GM12878 (cell line): ENCODE measurements around the gene C11orf16. TPM values are rescaled to one million over a fixed set of nuclear protein-coding genes. Genes with fewer than 3 reads are reported as not detected.

Source experiments
- ATAC-seq: fragments of 200-7000 bp; cut with Tn5 transposase; 3 replicates; pipeline ENCODE4 v1.9.1; 2020; ENCODE audit warnings: mild to moderate bottlenecking, moderate library complexity
- BruUV-seq: library from RNA; stranded (reverse); fragments of 400-500 nt; replicated peaks from 2 replicates; lab custom pipeline; 2021; lab: Mats Ljungman, UMichigan
- CTCF ChIA-PET: fragments of 300-600 bp; sonication (Branson Sonifier 250); formaldehyde crosslinking; extraction: SDS; loops from one replicate; lab custom pipeline; 2021; ENCODE audit warnings: inconsistent platforms; lab: Yijun Ruan, JAX
- POLR2A ChIA-PET: fragments of 350-600 bp; formaldehyde crosslinking; extraction: SDS; loops from one replicate; lab custom pipeline; 2021; ENCODE audit warnings: inconsistent platforms; lab: Charles Lee
- RAD21 ChIA-PET: fragments of 300-600 bp; sonication (Branson Sonifier 250); formaldehyde crosslinking; loops from one replicate; lab custom pipeline; 2023; ENCODE audit warnings: antibody characterized with exemption; ENCODE audit not compliant: unreplicated experiment; lab: Charles Lee
- SMC1A ChIA-PET: fragments of 300-600 bp; sonication (Branson Sonifier 250); formaldehyde crosslinking; loops from one replicate; lab custom pipeline; 2023; ENCODE audit not compliant: unreplicated experiment, uncharacterized antibody; lab: Charles Lee
- DNase-seq: peaks from one replicate; pipeline ENCODE4 v3.0.0-alpha.2; 2011; ENCODE audit warnings: low read depth, low spot score
- FAIRE-seq: peaks from 3 replicates; lab custom pipeline; 2011; peaks lifted over from hg19 to GRCh38; lab: Jason Lieb, UNC
- H2AFZ ChIP-seq: 2 replicates; pipeline ENCODE4 v1.6.0; 2011; ENCODE audit warnings: low read depth, low read length, control low read depth; ENCODE audit not compliant: control insufficient read depth
- H3K27ac ChIP-seq: 2 replicates; pipeline ENCODE4 v1.5.1; 2011; ENCODE audit warnings: control low read depth; ENCODE audit not compliant: control insufficient read depth, insufficient read depth
- H3K27me3 ChIP-seq, 2 experiments: replicated peaks in 1 of 2; 2 replicates each; pipeline versions ENCODE4 v1.6.0 to v1.6.1; 2011; ENCODE audit warnings: low read length in 1 of 2; ENCODE audit not compliant: control insufficient read depth in 2 of 2, insufficient read depth in 2 of 2
- H3K36me3 ChIP-seq, 2 experiments: 2 replicates each; pipeline ENCODE4 v1.5.1; 2011; ENCODE audit warnings: low read length in 1 of 2; ENCODE audit not compliant: control insufficient read depth in 2 of 2, insufficient read depth in 2 of 2
- H3K4me1 ChIP-seq: 2 replicates; pipeline ENCODE4 v1.6.1; 2011; ENCODE audit warnings: mild to moderate bottlenecking, low read length, moderate library complexity, mixed read lengths; ENCODE audit not compliant: control insufficient read depth, insufficient read depth
- H3K4me2 ChIP-seq: 2 replicates; pipeline ENCODE4 v1.6.0; 2011; ENCODE audit warnings: control low read depth; ENCODE audit not compliant: control insufficient read depth, insufficient read depth
- H3K4me3 ChIP-seq: fragments of 200-600 bp; sonication (generic); 2 replicates; pipeline ENCODE4 v1.5.1; 2016
- H3K79me2 ChIP-seq: 2 replicates; pipeline ENCODE4 v1.6.0; 2011; ENCODE audit warnings: low read length; ENCODE audit not compliant: control insufficient read depth, insufficient read depth
- H3K9ac ChIP-seq: 2 replicates; pipeline ENCODE4 v1.8.0; 2011; ENCODE audit warnings: low read length, control low read depth, mixed read lengths; ENCODE audit not compliant: control insufficient read depth, insufficient read depth
- H3K9me3 ChIP-seq: replicated peaks from 3 replicates; pipeline ENCODE4 v1.5.1; 2011; ENCODE audit warnings: mild to moderate bottlenecking, low read length; ENCODE audit not compliant: control insufficient read depth, insufficient read depth
- H4K20me1 ChIP-seq: 2 replicates; pipeline ENCODE4 v1.6.0; 2011; ENCODE audit not compliant: control insufficient read depth, insufficient read depth
- CBX3 ChIP-seq: fragments of 200-600 bp; sonication (generic); IDR thresholded peaks from 2 replicates; pipeline ENCODE4 v1.6.1; 2016; ENCODE audit warnings: low read depth, borderline replicate concordance
- CREM ChIP-seq: IDR thresholded peaks from 2 replicates; pipeline ENCODE4 v1.6.1; 2014; ENCODE audit warnings: antibody characterized with exemption, low read depth
- DPF2 ChIP-seq: fragments of 450-650 bp; IDR thresholded peaks from 2 replicates; pipeline ENCODE4 v1.6.1; 2017; ENCODE audit warnings: mild to moderate bottlenecking
- EGR1 ChIP-seq, 2 experiments: IDR thresholded peaks; 1 replicate in 1 of 2; 2 replicates in 1 of 2; pipeline ENCODE4 v1.6.1; 2011 to 2012; ENCODE audit warnings: low read depth in 2 of 2, low read length in 2 of 2, borderline replicate concordance in 1 of 2, mild to moderate bottlenecking in 1 of 2, moderate library complexity in 1 of 2
- ESRRA ChIP-seq: IDR thresholded peaks from 2 replicates; pipeline ENCODE4 v1.6.1; 2012; ENCODE audit warnings: mild to moderate bottlenecking, low read length, improper control_type of control experiment
- GATAD2B ChIP-seq: fragments of 450-650 bp; conservative IDR thresholded peaks from 2 replicates; pipeline ENCODE4 v1.6.1; 2017; ENCODE audit warnings: low read depth, mild to moderate bottlenecking, moderate library complexity
- KDM1A ChIP-seq: fragments of 200-600 bp; sonication (generic); IDR thresholded peaks from 2 replicates; pipeline ENCODE4 v1.6.1; 2016; ENCODE audit warnings: borderline replicate concordance
- MXI1 ChIP-seq: fragments of 150-350 bp; IDR thresholded peaks from 2 replicates; pipeline ENCODE4 v1.6.1; 2011; ENCODE audit warnings: low read depth, mild to moderate bottlenecking, inconsistent platforms, low read length, improper control_type of control experiment
- RAD21 ChIP-seq: IDR thresholded peaks from 2 replicates; pipeline ENCODE4 v1.6.1; 2011; ENCODE audit warnings: mild to moderate bottlenecking, low read depth, low read length, moderate library complexity; ENCODE audit not compliant: insufficient read depth
- TARDBP ChIP-seq: IDR thresholded peaks from 2 replicates; pipeline ENCODE4 v1.6.1; 2016; ENCODE audit warnings: borderline replicate concordance
- ZNF622 ChIP-seq: fragments of 450-650 bp; IDR thresholded peaks from 2 replicates; pipeline ENCODE4 v1.6.1; 2017; ENCODE audit warnings: mild to moderate bottlenecking, inconsistent platforms
- WGBS: methylation state at CpG from one replicate; pipeline ENCODE4 v1.1.6; 2016; ENCODE audit warnings: low lambda C conversion rate; ENCODE audit not compliant: insufficient replicate concordance, insufficient coverage; ENCODE audit errors: missing lambda C conversion rate; 5-methylcytosine and 5-hydroxymethylcytosine counted together
- in situ Hi-C: fragments of 300-500 bp; cut with MboI; formaldehyde crosslinking; loops from 9 replicates; pipeline ENCODE4 v1.14.3; 2018; ENCODE audit warnings: mixed read lengths
- intact Hi-C: fragments of 100-400 bp; cut with micrococcal nuclease; formaldehyde crosslinking; loops from one replicate; pipeline ENCODE4 v1.14.2; 2022; ENCODE audit not compliant: unreplicated experiment
- polyA plus RNA-seq, 11 experiments: library from polyadenylated mRNA; depleted of rRNA in 4 of 11; unstranded in 6 of 11; stranded (reverse) in 5 of 11; fragments of >200 nt; fragmentation: Nextera tagmentation in 4 of 11; fragmentation: Illumina TruSeq in 1 of 11; extraction: Ambion mirVana in 4 of 11; extraction: Trizol in 1 of 11; gene quantifications; 1 replicate in 1 of 11; 2 replicates in 10 of 11; pipeline versions ENCODE4 v1.2.1 to v1.2.3, GENCODE V29; 2011 to 2016; ENCODE audit warnings: inconsistent platforms in 2 of 11, missing spikeins in 2 of 11, low read depth in 1 of 11
- total RNA-seq, 4 experiments: library from RNA; depleted of rRNA in 3 of 4; stranded (reverse); fragments of >200 nt in 3 of 4; fragmentation: Illumina TruSeq in 1 of 4; extraction: Trizol in 1 of 4; gene quantifications; 2 replicates each; pipeline versions ENCODE4 v1.2.1 to v1.2.3, GENCODE V29; 2013 to 2021
- TF ChIP-seq, protein P1 (sequence below): fragments of 450-650 bp; IDR thresholded peaks from 2 replicates; pipeline ENCODE4 v1.6.1; 2017; ENCODE audit warnings: mild to moderate bottlenecking, moderate library complexity
- TF ChIP-seq, protein P2 (sequence below): IDR thresholded peaks from 2 replicates; pipeline ENCODE4 v1.6.1; 2012; ENCODE audit warnings: low read depth, low read length, improper control_type of control experiment
- TF ChIP-seq, protein P3 (sequence below): IDR thresholded peaks from 2 replicates; pipeline ENCODE4 v1.6.1; 2011; ENCODE audit warnings: mild to moderate bottlenecking, low read depth, low read length, moderate library complexity; ENCODE audit not compliant: insufficient replicate concordance
- TF ChIP-seq, protein P4 (sequence below): fragments of 450-650 bp; formaldehyde crosslinking; IDR thresholded peaks from 2 replicates; pipeline ENCODE4 v1.4.0; 2022; ENCODE audit warnings: mild to moderate bottlenecking, moderate library complexity

The C11orf16 gene
- total and polyA plus RNA-seq, 10 of the 15 experiments (the other 5 are each of a cell fraction or from before 2014, with no cell fraction given) = 0.05 to 0.39 (median 0.32) TPM; not detected in 7

DNA sequence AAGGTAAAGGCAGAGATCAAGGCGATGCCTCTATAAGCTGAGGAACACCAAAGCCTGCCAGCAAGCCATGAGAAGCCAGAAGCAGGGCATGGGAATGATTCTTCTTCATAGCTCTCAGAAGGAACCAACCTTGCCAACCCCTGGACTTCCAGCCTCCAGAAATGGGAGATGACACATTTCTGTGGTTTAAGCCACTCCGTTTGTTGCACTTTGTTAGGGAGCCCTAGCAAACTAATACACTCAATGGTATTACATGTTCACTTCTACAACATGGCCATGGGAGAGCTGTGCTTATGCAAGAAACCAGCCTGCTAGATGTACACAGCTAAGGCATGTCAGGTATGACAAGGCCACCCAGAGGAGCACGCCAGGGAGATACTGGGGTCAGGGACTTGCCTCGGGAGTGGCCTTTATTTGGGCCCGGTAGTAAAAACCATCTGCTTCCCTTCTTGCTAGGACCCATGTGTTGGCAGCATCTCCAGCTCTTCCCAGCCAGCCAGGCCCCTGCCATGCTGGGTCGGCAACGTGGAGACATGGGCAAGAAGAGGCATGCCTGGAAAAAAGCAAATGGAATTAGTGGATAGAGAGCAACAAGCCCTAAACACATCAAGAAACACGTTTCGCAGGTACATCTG lies 3.6 kb downstream of the C11orf16 start:
- no peak overlapping the region for H3K4me3 ChIP-seq
- no peak for ATAC-seq
- no peaks in the 10 kb centered on the region for H3K9me3 ChIP-seq
- POLR2A ChIA-PET = no interaction called here
- in situ Hi-C loops (no loop called here), intact Hi-C loops (no loop called here)
- no peaks in the 10 kb centered on the region for H3K79me2 ChIP-seq
- no peaks in the 10 kb centered on the region for H4K20me1 ChIP-seq
- H2AFZ ChIP-seq = no peak overlapping the region
- H3K27me3 ChIP-seq = no peaks in the 10 kb centered on the region
- no peaks in the 10 kb centered on the region for H3K4me1 ChIP-seq
- WGBS = 82% methylated on average over 9 of the region's 9 CpGs
- H3K27ac ChIP-seq = no peak overlapping the region
- H3K36me3 ChIP-seq = peaks cover 0 to 2% of the 10 kb centered on the region in 2 experiments; a peak in 2 of 4 replicates
- FAIRE-seq = no peak
- DNase-seq = no peak
- H3K4me2 ChIP-seq = no peak overlapping the region
- SMC1A ChIA-PET = interaction anchor here (0.9 kb wide), 1 partner anchor 31 kb away, joined by 6 read pairs; no protein-coding TSS in a partner anchor
- CTCF ChIA-PET = interaction anchor here (0.6 kb wide), 1 partner anchor 14 kb away, joined by 3 read pairs; no protein-coding TSS in a partner anchor
- no peak overlapping the region for H3K9ac ChIP-seq
- RAD21 ChIA-PET = no interaction called here
- BruUV-seq = no TSS peak
- TF ChIP-seq KDM1A (no peak), RAD21 (no peak), ESRRA (no peak), EGR1 (IDR thresholded peaks at IDR 0.05; ENCODE audit: borderline replicate concordance in 1 of 2, low read depth in 2 of 2, low read length in 2 of 2) (no peak), ZNF622 (no peak), GATAD2B (no peak), CBX3 (no peak), CREM (no peak), TARDBP (no peak), DPF2 (no peak), MXI1 (no peak)
- TF ChIP-seq, protein P1, sequence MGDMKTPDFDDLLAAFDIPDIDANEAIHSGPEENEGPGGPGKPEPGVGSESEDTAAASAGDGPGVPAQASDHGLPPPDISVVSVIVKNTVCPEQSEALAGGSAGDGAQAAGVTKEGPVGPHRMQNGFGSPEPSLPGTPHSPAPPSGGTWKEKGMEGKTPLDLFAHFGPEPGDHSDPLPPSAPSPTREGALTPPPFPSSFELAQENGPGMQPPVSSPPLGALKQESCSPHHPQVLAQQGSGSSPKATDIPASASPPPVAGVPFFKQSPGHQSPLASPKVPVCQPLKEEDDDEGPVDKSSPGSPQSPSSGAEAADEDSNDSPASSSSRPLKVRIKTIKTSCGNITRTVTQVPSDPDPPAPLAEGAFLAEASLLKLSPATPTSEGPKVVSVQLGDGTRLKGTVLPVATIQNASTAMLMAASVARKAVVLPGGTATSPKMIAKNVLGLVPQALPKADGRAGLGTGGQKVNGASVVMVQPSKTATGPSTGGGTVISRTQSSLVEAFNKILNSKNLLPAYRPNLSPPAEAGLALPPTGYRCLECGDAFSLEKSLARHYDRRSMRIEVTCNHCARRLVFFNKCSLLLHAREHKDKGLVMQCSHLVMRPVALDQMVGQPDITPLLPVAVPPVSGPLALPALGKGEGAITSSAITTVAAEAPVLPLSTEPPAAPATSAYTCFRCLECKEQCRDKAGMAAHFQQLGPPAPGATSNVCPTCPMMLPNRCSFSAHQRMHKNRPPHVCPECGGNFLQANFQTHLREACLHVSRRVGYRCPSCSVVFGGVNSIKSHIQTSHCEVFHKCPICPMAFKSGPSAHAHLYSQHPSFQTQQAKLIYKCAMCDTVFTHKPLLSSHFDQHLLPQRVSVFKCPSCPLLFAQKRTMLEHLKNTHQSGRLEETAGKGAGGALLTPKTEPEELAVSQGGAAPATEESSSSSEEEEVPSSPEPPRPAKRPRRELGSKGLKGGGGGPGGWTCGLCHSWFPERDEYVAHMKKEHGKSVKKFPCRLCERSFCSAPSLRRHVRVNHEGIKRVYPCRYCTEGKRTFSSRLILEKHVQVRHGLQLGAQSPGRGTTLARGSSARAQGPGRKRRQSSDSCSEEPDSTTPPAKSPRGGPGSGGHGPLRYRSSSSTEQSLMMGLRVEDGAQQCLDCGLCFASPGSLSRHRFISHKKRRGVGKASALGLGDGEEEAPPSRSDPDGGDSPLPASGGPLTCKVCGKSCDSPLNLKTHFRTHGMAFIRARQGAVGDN = no peak
- TF ChIP-seq, protein P2, sequence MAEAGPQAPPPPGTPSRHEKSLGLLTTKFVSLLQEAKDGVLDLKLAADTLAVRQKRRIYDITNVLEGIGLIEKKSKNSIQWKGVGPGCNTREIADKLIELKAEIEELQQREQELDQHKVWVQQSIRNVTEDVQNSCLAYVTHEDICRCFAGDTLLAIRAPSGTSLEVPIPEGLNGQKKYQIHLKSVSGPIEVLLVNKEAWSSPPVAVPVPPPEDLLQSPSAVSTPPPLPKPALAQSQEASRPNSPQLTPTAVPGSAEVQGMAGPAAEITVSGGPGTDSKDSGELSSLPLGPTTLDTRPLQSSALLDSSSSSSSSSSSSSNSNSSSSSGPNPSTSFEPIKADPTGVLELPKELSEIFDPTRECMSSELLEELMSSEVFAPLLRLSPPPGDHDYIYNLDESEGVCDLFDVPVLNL = no peak
- TF ChIP-seq, protein P3, sequence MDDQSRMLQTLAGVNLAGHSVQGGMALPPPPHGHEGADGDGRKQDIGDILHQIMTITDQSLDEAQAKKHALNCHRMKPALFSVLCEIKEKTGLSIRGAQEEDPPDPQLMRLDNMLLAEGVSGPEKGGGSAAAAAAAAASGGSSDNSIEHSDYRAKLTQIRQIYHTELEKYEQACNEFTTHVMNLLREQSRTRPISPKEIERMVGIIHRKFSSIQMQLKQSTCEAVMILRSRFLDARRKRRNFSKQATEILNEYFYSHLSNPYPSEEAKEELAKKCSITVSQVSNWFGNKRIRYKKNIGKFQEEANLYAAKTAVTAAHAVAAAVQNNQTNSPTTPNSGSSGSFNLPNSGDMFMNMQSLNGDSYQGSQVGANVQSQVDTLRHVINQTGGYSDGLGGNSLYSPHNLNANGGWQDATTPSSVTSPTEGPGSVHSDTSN = no peak
- TF ChIP-seq, protein P4, sequence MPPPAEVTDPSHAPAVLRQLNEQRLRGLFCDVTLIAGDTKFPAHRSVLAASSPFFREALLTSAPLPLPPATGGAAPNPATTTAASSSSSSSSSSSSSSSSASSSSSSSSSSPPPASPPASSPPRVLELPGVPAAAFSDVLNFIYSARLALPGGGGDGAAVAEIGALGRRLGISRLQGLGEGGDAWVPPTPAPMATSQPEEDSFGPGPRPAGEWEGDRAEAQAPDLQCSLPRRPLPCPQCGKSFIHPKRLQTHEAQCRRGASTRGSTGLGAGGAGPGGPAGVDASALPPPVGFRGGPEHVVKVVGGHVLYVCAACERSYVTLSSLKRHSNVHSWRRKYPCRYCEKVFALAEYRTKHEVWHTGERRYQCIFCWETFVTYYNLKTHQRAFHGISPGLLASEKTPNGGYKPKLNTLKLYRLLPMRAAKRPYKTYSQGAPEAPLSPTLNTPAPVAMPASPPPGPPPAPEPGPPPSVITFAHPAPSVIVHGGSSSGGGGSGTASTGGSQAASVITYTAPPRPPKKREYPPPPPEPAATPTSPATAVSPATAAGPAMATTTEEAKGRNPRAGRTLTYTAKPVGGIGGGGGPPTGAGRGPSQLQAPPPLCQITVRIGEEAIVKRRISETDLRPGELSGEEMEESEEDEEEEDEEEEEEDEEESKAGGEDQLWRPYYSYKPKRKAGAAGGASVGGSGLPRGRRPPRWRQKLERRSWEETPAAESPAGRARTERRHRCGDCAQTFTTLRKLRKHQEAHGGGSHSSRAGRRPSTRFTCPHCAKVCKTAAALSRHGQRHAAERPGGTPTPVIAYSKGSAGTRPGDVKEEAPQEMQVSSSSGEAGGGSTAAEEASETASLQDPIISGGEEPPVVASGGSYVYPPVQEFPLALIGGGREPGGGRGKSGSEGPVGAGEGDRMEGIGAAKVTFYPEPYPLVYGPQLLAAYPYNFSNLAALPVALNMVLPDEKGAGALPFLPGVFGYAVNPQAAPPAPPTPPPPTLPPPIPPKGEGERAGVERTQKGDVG (CRISPR knock-in tag) = no peak
